HT1080 (cell line): ENCODE data around the gene KRT20. TPM values are rescaled to one million over a fixed set of nuclear protein-coding genes. Genes with fewer than 3 reads are reported as not detected.

Experiments
- DNase-seq: peaks from one replicate; pipeline ENCODE4 v3.0.0-alpha.2; 2015; ENCODE audit warnings: low read depth
- total RNA-seq: library from RNA; depleted of rRNA; stranded (reverse); fragments of >200 nt; shearing (Covaris generic); gene quantifications from 2 replicates; pipeline ENCODE4 v1.2.3, GENCODE V29; 2014

The KRT20 gene
- total RNA-seq, 1 experiment from 2014 or later, result not detected

DNA sequence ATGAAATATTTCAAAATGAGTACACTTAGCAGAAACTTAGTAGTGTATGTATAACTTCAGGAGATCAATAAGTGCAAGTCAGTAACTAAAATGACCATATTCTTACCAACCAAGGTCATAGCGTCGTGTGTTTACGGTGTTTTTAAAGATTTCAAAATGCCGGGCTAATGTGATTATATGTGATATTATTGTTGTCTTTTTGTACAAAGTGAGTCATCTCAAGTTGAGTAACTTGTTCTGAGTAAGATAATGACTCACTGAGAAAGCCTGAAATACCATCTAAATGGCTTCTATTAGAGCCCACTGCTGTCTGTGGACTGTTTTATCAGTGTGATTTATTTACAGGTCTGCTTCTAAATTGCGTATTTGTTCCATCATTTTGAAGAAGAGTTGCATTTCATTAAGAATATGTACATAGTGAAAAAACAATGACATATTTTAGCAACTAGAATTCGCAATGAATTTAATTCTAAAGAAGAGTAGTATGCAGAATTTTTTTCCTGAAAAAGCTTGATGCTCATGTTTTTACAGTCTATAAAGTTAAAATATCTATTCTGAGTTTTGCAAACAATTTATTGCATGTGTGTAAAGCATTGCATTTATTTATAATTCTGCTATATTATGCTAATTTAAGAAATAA, 30.7 kb downstream of the KRT20 start:
- DNase-seq, result peak; percentile 84

DNA sequence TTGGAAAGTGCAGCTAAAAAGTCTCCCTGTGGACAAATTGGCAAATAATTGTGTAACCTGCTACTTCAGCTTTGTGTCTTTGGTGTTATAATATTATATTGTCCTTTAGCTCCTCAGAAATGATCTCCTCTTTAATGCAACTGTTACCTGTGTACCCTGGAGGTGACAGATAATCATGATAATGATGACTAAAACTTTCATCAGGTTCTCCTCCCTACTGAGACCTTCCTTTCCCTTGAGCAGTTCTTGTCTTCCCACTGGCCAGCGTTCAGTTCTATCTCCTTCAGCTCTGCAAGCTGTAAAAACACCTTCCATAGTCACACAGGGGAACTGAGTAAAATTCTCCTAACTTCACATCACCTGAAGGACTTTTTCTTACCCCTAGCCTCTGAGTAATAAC, 32.7 kb downstream of the KRT20 start:
- DNase-seq, result no peak

DNA sequence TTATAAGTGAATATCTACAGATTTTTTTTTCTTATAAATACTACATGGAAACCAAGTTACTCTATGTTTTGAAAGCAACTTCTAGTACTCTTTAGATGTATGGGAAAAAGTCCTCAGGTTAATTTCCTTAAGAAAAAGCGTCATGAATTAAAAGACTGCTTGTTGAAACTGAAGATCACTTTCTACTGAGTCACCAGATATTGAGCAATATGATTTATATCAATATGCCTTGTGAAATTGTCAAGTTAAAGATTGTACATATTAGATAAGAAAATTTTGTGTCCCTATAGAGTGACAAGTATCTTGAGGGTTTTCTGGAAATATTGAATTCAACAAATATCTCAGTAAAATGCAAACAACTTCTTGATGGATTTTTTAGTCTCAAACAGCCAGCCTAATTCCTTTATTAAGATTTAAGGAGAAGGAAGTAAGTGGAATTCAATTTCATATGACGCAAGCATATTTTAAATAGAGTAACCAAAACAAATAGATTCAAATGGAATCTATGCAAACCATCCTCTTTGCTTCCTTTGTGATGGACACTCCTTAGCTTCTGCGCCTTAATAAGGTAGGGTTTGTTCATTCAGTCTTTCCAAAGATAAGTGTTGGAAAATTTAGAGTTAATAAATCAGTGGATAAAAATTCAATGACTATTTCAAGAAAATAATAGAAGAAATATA, 34.6 kb downstream of the KRT20 start:
- no peak for DNase-seq

DNA sequence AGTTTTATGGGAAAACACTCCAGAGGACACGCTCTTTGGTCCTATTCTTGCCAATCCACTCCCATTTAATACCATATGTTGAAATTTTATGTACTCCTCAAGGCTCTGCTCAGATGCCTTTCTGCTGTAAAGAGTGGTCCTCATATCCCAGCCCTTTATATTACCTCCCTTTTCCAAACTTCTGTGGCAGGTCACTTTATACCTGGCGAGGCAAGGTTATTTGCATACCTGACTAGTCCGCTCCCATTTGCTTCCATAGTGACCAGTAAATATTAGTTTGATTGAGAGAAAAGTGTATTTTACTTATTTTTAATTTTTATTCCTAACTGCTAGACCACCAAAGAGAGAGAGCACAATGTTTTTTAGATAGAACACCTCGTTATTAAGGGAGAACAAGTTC, 35.3 kb downstream of the KRT20 start:
- DNase-seq, result no peak

DNA sequence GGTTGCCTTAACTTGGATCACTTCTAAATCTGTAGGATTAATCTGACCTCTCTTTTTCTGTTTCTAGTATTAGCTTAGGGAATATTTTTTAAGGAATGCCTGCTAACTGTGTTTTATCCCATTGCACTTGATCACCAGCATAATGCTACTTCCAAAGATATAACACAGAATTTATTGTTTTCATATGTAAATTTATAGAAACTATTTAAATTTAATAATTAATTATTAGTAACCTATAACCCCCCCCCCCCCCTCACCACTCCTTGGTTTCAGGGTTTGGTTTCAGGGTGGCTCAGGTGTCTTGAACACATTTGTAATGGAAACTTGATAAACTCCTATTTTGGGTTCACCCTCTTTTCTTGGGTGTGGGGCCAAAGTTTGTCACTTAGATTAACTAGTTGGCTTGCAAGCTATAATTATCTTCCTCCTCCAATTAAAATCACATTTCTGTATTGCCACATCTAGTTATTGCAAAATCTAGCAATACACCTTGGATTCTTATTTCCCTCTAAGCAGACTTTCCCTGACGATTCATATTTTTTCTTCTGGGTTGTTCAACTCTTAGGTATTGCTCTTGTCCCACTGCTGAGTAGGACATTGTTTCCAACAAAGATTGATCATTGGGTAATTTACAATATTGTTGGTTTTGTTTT, 36.3 kb downstream of the KRT20 start:
- DNase-seq, result no peak

DNA sequence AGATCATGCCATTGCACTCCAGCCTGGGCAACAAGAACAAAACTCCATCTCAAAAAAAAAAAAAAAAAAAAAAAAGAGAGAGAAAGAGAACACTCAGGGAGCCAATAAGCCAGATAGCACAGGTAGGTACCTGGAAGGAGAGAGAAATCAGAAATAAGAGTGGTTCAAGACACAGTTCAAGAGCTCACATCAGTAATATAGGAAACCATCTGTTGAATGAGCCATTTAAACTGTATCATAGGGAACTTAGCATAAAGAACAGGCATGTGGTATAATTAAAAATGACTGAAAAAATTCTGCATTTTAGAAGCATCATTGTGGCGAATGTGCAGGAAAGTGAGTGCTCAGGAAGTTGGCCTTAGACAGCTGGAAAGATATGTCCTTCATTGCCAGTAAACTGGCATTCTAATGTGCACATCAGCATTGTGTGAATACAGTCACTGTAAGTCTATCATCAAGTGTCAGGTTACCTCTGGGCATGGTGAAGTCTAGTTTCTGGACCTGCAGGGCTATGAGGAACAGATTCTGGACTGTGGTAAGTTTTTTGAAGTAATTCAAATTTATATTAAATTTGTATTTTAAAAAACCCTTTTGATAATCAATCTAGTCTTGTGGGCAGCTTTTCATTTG, 38.4 kb downstream of the KRT20 start:
- DNase-seq, result peak; percentile 3

DNA sequence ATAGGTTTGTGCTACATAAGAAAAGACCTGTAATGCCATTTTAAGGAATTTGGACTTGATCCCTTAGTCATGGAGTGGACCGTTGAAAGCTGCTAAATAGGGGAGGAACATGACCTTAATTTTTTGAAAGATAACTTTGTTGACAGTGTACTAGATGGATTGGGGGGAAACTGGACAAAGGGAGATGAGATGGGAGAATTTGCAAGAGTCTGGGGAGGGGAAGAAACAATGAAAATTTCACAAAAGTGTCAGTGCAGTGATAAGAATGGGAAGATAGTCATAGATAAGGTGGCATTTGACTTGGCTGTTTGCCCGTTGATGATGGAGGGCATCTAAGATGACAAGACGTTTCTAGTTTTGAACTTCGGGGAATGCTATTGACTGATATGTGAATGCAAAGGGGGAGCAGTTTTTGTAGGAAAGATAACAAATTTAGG, 40.4 kb downstream of the KRT20 start:
- no peak for DNase-seq

DNA sequence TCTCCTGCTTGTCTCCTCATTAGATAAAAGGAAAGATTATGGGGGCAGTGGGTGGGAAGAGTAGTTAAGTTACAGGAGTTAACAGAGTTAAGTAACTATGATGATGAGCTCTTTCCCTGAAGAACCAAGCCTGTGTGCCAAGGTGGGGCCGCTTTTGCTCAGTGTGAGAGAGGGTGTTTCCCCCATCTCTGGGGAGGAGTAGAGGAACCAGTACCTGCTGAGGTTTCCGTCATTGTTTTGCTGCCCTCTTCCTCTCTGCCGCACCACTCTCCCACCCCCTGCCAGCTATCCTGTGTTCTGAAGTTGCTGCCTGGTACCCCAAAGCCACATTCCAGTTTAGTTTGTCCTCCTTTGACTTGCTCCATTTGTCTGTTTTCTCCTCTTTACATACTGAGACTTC, 41.8 kb downstream of the KRT20 start:
- DNase-seq, result no peak

DNA sequence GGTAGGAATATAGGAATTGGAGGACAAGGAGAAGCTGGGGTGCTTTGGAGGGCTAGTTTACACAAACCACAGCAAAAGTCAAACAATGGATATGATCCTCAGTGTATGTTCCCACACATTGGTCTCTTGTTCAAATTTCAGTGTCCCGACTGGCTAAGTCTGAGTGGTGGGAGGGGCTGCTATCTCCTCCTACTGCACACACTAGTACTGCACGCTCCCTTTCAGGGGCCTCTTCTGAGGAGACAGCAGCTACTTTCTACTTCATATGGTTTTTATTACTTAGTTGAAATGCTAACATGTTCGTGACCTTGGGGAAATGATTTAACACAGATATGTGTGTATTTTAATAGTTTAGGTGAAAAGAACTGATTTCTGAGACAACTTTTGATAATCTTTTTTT, 43.8 kb downstream of the KRT20 start:
- no peak for DNase-seq

DNA sequence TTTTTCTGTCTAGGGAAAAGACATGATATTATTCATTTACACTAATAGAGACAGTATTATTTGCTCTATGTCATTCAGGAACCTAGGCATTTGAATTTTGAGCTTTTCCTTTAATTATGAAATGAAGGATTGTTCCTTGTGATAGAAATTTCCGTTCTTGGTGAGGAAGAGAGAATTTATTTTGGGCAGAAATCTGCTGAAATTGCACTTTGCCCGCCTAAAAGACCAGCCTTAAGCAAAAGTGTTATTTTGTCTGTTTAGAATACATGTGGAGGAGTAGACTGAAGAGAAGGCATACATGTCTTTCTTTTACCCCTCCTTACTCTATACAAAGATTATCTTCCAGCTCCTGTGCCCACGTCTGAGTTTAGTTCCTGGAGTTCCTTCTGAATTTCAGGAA, 45.8 kb downstream of the KRT20 start:
- no peak for DNase-seq

DNA sequence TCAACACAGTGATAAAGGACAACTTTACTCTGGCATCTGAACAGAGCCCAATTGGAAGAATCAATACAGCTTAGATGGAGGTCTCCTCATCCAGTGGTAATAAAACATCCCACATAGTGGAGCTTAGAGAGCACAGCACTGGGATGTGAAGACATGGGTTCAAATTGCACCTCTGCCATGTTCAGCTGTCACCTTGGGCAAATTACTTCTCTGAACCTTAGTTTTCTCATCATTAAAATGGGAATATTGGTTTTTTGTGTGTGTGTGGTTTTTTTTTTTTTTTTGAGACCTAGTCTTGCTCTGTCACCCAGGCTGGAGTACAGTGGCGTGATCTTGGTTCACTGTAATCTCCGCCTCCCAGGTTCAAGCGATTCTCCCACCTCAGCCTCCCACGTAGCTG, 49.0 kb downstream of the KRT20 start:
- no peak for DNase-seq

DNA sequence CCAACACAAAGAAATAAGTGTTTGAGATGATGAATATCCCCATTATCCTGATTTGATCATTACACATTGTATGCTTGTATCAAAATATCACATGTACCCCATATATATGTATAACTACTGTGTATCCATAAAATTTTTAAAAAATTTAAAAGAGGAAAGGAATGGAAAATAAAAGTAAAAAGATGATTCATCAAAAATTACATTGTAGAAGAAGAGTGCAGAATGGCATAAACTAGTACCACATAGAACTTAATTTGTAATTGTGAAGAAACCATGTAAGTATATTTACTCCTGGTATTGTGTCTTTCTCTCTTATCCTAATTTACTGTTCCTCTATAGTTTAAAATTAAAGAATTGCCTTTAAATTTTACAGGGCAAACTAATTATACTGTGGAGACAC, 51.2 kb downstream of the KRT20 start:
- DNase-seq, result no peak

DNA sequence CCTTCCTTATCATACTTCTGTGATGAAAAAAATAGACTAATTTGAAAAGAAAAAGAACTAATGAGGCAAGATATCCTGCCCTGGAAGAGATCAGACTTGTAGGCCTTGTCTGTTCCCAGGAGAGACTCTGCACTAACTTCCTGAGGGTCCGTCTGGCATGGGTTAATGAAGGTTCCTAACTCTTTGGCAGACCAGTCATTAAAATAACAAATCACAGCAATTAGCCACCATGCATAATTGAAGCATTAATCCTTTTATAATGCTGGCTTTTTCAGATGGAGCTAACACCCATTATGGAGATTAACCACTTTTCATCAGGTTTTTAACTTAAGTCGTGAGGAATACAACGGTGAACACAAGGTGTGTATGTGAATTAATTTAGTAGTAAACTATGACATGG, 52.2 kb downstream of the KRT20 start:
- DNase-seq, result no peak

DNA sequence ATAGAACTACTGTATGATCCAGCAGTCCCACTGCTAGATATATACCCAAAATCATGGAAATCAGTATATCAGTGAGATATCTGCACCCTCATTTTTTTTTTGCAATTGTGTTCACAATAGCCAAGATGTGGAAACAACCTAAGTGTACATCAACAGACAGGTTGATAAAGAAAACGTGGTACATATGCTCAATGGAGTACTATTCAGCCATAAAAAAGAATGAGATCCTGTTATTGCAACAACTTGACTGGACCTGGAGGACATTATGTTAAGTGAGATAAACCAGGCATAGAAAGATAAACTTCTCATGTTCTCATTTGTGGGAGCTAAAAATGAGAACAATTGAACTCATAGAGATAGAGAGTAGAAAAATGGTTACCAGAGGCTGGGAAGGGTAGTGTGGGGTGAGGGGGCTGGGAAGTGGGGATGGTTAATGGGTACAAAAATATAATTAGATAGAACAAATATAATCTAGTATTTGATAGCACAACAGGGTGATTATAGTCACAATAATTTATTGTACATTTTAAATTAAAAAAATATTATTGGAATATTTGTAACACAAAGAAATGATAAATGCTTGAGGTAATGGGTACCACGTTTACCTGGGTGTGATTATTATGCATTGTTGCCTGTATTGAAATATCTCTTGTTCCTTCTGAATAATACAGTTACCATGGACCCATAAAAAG, 54.8 kb downstream of the KRT20 start:
- DNase-seq, result no peak

DNA sequence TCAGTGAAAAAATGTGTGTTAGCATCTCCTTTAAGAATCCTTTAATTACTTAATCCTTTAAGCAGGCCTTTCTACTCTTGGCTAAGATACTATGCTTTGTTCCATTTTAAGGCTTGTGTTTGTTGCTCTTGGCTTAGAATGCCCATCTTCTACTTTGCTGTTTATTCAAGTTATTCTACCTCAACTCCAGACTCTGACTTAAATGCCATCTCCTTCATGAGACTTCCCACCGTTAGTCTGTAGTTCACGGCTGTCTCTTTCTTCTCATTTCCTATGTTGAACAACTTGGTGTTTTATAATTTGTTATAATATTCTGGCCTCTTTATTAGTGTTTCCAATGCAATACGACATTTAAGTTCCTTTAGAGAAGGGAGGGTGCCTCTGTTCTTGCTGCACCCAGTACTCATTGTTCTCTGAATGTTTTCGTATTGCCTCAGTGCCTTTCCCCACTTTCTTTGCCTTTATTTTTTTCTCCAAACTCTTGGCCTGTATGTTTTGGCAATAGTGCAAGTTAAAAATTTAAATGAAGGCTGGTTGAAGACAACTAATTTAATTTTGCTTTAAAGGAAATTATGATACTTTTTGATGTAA, 56.5 kb downstream of the KRT20 start:
- no peak for DNase-seq

DNA sequence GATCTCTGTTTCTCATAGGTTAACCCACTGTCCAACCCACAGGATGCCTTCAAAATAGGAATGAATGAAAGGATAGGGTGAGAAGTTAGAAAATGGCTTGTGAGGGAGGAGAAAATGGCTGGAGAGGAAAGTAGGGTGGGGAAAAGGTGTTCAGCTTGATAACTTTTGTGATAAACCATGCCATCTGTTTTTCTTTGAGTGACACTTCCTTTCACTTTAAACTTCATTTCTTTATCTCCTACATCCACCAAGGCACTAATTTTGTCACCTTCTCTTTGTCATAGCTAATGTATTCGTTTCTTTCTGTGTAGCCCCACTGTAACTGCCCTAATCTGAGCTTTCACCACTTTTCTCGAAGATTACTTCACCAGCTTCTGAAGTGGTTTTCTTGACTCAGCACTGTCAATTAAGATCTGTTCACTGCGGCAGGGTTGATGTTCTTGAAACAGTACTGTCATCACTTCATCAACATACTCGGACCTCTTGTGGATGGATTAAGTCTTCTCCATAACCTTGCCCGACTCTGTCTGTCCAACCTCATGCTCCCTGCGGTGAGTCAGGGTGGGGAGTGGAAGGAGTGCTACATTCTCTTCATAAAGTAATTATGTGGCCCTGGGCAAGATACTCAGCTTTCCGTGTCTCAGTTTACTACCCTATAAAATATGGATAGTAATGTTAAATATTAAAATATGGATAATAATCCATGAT, 57.1 kb downstream of the KRT20 start:
- peak; percentile 52 for DNase-seq
